ENCODE data around the gene OR6B1.

DNA sequence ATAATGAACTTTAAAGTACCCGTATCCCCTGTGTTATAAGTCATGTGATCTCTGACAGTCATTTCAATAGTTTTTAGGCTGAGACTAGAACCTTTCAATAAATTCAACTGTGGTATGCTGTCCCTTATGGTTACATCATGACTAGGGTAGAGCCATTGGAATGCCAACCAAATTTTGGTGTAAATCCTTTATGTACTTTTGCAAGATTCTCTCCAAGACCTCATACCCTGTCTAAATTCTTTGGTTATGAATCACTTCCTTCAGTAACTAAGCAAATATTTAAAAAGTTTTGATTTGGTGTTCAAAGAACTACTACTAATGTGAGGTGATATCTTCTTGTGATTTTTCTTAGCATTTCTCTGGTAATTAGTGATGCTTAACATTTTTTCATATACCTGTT, 20.8 kb upstream of the OR6B1 start:
- TF ChIP-seq, protein P1, sequence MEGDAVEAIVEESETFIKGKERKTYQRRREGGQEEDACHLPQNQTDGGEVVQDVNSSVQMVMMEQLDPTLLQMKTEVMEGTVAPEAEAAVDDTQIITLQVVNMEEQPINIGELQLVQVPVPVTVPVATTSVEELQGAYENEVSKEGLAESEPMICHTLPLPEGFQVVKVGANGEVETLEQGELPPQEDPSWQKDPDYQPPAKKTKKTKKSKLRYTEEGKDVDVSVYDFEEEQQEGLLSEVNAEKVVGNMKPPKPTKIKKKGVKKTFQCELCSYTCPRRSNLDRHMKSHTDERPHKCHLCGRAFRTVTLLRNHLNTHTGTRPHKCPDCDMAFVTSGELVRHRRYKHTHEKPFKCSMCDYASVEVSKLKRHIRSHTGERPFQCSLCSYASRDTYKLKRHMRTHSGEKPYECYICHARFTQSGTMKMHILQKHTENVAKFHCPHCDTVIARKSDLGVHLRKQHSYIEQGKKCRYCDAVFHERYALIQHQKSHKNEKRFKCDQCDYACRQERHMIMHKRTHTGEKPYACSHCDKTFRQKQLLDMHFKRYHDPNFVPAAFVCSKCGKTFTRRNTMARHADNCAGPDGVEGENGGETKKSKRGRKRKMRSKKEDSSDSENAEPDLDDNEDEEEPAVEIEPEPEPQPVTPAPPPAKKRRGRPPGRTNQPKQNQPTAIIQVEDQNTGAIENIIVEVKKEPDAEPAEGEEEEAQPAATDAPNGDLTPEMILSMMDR (conservative IDR thresholded peaks at IDR 0.05; ENCODE audit: low read depth in 2 of 2) = no peak
- TF ChIP-seq EZH2phosphoT487 (IDR thresholded peaks at IDR 0.05; ENCODE audit: unreplicated experiment) (no peak), JUNB (IDR thresholded peaks at IDR 0.05; ENCODE audit: unreplicated experiment) (no peak), CREB1 (CRISPR knock-in tag; IDR thresholded peaks at IDR 0.05; ENCODE audit: low read depth) (no peak), EZH2 (IDR thresholded peaks at IDR 0.05; ENCODE audit: low read depth, unreplicated experiment) (no peak), POLR2AphosphoS5 (IDR thresholded peaks at IDR 0.05; ENCODE audit: low read depth) (no peak), NANOG (IDR thresholded peaks at IDR 0.05; ENCODE audit: borderline replicate concordance) (no peak), ZNF114 (CRISPR knock-in tag; IDR thresholded peaks at IDR 0.05) (no peak), ZNF331 (CRISPR knock-in tag; IDR thresholded peaks at IDR 0.05; ENCODE audit: low read depth) (no peak)
- TF ChIP-seq, protein P2, sequence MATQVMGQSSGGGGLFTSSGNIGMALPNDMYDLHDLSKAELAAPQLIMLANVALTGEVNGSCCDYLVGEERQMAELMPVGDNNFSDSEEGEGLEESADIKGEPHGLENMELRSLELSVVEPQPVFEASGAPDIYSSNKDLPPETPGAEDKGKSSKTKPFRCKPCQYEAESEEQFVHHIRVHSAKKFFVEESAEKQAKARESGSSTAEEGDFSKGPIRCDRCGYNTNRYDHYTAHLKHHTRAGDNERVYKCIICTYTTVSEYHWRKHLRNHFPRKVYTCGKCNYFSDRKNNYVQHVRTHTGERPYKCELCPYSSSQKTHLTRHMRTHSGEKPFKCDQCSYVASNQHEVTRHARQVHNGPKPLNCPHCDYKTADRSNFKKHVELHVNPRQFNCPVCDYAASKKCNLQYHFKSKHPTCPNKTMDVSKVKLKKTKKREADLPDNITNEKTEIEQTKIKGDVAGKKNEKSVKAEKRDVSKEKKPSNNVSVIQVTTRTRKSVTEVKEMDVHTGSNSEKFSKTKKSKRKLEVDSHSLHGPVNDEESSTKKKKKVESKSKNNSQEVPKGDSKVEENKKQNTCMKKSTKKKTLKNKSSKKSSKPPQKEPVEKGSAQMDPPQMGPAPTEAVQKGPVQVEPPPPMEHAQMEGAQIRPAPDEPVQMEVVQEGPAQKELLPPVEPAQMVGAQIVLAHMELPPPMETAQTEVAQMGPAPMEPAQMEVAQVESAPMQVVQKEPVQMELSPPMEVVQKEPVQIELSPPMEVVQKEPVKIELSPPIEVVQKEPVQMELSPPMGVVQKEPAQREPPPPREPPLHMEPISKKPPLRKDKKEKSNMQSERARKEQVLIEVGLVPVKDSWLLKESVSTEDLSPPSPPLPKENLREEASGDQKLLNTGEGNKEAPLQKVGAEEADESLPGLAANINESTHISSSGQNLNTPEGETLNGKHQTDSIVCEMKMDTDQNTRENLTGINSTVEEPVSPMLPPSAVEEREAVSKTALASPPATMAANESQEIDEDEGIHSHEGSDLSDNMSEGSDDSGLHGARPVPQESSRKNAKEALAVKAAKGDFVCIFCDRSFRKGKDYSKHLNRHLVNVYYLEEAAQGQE (IDR thresholded peaks at IDR 0.05; ENCODE audit: unreplicated experiment) = no peak
- TF ChIP-seq, protein P3, sequence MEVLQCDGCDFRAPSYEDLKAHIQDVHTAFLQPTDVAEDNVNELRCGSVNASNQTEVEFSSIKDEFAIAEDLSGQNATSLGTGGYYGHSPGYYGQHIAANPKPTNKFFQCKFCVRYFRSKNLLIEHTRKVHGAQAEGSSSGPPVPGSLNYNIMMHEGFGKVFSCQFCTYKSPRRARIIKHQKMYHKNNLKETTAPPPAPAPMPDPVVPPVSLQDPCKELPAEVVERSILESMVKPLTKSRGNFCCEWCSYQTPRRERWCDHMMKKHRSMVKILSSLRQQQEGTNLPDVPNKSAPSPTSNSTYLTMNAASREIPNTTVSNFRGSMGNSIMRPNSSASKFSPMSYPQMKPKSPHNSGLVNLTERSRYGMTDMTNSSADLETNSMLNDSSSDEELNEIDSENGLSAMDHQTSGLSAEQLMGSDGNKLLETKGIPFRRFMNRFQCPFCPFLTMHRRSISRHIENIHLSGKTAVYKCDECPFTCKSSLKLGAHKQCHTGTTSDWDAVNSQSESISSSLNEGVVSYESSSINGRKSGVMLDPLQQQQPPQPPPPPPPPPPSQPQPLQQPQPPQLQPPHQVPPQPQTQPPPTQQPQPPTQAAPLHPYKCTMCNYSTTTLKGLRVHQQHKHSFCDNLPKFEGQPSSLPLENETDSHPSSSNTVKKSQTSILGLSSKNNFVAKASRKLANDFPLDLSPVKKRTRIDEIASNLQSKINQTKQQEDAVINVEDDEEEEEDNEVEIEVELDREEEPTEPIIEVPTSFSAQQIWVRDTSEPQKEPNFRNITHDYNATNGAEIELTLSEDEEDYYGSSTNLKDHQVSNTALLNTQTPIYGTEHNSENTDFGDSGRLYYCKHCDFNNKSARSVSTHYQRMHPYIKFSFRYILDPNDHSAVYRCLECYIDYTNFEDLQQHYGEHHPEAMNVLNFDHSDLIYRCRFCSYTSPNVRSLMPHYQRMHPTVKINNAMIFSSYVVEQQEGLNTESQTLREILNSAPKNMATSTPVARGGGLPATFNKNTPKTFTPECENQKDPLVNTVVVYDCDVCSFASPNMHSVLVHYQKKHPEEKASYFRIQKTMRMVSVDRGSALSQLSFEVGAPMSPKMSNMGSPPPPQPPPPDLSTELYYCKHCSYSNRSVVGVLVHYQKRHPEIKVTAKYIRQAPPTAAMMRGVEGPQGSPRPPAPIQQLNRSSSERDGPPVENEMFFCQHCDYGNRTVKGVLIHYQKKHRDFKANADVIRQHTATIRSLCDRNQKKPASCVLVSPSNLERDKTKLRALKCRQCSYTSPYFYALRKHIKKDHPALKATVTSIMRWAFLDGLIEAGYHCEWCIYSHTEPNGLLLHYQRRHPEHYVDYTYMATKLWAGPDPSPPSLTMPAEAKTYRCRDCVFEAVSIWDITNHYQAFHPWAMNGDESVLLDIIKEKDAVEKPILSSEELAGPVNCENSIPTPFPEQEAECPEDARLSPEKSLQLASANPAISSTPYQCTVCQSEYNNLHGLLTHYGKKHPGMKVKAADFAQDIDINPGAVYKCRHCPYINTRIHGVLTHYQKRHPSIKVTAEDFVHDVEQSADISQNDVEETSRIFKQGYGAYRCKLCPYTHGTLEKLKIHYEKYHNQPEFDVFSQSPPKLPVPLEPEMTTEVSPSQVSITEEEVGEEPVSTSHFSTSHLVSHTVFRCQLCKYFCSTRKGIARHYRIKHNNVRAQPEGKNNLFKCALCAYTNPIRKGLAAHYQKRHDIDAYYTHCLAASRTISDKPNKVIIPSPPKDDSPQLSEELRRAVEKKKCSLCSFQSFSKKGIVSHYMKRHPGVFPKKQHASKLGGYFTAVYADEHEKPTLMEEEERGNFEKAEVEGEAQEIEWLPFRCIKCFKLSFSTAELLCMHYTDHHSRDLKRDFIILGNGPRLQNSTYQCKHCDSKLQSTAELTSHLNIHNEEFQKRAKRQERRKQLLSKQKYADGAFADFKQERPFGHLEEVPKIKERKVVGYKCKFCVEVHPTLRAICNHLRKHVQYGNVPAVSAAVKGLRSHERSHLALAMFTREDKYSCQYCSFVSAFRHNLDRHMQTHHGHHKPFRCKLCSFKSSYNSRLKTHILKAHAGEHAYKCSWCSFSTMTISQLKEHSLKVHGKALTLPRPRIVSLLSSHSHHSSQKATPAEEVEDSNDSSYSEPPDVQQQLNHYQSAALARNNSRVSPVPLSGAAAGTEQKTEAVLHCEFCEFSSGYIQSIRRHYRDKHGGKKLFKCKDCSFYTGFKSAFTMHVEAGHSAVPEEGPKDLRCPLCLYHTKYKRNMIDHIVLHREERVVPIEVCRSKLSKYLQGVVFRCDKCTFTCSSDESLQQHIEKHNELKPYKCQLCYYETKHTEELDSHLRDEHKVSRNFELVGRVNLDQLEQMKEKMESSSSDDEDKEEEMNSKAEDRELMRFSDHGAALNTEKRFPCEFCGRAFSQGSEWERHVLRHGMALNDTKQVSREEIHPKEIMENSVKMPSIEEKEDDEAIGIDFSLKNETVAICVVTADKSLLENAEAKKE (CRISPR knock-in tag; IDR thresholded peaks at IDR 0.05) = no peak
- TF ChIP-seq, protein P4, sequence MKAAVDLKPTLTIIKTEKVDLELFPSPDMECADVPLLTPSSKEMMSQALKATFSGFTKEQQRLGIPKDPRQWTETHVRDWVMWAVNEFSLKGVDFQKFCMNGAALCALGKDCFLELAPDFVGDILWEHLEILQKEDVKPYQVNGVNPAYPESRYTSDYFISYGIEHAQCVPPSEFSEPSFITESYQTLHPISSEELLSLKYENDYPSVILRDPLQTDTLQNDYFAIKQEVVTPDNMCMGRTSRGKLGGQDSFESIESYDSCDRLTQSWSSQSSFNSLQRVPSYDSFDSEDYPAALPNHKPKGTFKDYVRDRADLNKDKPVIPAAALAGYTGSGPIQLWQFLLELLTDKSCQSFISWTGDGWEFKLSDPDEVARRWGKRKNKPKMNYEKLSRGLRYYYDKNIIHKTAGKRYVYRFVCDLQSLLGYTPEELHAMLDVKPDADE (IDR thresholded peaks at IDR 0.05) = no peak
